IPS-18c (cell line): ENCODE measurements around the gene RAB30.

Source experiments
- H3K4me3 ChIP-seq: 2 replicates; pipeline ENCODE4 v1.7.0; 2013; ENCODE audit warnings: low read depth, mild to moderate bottlenecking, low read length, moderate library complexity; ENCODE audit not compliant: insufficient read depth
- H3K9me3 ChIP-seq: one replicate; pipeline ENCODE4 v1.6.1; 2013; ENCODE audit warnings: mild to moderate bottlenecking, low read length, moderate library complexity; ENCODE audit not compliant: control insufficient read depth, insufficient read depth

The RAB30 gene

GRCh38 chr11:83073884-83074283 is 2.2 kb upstream of the RAB30 start:
- no peak overlapping the region for H3K4me3 ChIP-seq
- no peaks in the 10 kb centered on the region for H3K9me3 ChIP-seq

DNA sequence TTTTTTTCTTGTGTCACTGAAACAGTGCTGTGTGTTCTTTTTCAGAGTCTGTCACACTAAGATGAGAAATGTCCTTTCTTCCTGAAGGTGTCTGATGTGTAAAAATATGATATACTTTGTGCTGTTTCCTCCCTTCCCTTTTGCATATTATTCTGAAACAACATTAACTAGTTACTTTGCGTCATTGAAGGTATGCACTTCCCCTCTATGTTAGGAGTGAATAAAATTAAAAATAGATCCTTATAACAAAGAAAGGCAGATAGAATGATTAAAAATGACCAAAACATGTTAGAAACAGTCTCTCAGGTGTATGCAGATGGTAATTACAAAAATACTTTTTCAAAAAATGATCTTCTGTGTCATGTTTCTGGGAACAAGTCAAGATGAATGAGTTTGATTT is 1.6 kb upstream of the RAB30 start:
- no peaks in the 10 kb centered on the region for H3K9me3 ChIP-seq
- no peak overlapping the region; the same call in 1 of the 2 replicates for H3K4me3 ChIP-seq

DNA sequence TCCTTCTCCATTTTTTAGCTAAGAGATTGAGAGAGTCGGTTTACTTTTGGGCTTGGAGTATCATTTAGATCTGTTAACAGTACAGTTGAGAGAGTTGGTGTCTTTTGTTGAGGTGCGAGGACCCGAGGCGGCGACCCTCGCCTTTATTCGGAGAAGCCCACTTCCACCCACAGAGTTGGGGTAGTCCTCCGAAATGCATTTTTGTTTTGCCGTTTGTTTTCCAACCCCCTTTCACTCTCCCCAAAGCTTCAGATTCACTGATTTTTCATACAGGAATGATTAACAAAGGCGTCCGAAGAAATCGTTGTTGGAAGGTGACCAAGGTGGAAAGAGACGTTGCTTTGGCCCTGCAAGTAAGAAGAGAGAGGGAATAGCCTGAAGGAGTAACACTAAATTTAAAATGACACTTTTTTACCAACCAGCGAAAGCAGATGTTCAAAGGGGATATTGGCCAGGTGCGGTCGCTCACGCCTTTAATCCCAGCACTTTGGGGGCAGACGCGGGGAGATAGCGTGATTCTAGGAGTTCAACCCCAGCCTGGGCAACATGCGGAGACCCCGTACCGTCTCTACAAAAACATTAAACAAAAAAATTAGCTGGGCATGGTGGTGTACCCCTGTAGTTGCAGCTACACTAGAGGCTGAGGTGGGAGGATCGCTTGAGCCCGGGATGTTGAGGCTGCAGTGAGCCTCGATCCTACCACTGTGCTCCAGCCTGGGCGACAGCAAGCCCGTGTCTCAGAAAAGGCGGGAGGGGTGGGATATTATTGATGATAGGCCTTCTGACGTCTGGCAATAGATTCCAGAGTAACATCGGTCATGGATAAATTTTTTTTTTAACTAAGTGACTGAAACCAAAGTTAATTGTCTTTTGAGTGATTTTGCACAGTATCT is 899 bp upstream of the RAB30 start:
- no peaks in the 10 kb centered on the region for H3K9me3 ChIP-seq
- peak overlapping the region; percentile 84 for H3K4me3 ChIP-seq

DNA sequence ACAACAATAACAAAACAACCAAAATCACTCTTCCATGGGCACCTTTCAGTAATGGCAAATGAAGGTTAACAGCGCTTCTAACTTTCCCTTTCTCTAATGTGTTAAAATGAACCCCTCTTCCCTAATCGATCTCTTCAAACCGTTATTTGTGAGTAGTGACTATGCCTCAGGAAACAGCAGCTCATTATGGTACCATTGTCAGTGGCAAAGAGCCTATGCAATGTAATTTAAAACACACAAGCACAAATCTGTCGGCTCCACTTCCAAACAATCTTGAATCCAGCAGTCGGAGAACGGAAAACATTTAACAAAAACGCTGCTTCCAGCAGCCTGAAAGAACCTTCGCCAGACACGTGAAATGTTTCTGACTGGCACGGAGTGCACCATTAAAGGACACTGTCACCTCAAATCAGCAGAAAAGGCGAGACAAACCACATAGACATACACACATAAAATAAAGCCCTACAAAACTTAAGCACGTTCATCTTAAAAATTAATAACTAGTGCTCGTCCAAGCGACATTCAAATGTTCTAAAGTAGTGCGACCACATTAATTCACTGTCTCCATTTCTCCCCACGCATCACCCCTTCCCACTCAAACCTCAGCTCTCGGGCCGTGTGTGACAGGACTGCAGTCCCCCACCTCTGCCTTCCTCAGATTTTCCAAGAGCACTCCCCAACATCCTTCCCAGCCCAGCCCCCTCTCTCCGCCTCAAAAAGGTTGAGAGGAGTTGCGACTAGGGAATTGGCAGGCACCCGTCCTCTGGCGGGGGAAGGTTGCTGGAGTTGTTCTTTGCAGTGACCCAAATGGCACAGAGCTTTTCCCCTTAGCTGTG is 748 bp downstream of the RAB30 start:
- H3K9me3 ChIP-seq = no peaks in the 10 kb centered on the region
- peak overlapping the region; percentile 84 for H3K4me3 ChIP-seq

- H3K9me3 ChIP-seq = no peaks in the 10 kb centered on the region
- H3K4me3 ChIP-seq = peak overlapping the region; percentile 84
These were observed 1.5 kb downstream of the RAB30 start for GRCh38 chr11:83070044-83070701.

DNA sequence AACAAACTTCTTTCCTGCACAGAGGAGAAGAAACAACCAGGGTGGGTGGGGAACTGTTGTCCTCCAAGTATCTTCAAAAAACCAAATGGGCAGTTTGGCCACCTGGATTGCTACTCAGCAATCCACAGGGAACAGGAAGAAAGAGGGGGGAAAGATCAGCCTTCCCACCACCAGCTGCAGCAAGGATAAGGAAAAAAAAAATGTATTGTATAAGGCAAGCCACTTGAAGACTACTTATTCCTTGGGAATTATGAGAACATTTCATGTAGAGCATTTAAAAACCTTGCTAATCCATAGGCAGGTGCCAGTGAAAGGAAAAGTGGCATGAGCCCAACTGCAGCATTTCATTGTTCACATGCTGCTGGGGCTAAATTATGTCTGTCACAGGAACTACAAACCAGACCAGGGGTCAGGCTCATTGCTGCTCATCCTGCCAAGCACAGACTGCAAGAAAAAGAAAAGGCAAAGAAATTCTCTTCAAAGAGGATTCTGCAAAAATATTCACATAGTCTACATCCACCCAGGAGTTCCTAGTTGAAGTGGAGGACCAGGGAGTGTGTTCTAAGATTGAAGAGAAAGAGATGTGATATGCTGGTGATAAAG is 2.2 kb downstream of the RAB30 start:
- H3K9me3 ChIP-seq = no peaks in the 10 kb centered on the region
- no peak overlapping the region; the same call in 1 of the 2 replicates for H3K4me3 ChIP-seq

DNA sequence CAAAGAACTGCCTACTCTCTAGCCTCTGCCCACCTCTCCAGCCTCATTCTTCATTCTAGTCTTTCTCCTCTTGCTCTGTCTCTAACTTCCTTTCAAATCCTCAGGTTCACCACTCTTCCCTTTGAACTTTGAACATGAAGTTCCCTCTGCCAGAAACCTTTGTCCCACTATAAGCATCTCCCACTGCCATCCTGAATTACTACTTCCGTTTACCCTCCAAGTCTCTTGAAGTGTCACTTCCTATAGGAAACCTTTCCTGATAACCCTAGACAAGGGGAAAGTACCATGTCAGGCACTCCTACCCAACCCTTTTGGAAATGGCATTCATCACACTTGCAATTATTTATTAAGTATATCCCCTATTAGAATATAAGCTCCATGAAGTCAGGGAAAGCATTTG is 3.1 kb downstream of the RAB30 start:
- H3K9me3 ChIP-seq = no peaks in the 10 kb centered on the region
- H3K4me3 ChIP-seq = no peak overlapping the region

DNA sequence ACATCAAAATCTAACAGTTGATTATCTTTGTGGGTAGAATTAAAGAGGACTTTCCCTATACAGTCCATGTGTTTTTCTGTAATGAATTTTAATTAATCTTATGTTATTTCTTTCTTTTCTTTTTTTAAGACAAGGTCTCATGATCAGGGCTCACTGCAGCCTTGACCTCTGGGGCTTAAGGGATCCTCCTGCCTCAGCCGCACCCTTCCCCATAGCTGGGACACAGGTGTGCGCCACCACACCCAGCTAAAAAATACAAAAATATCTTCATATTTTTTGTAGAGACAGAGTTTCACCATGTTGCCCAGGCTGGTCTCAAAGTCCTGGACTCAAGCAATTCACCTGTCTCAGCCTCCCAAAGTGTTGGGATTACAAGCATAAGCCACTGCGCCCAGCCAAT is 7.7 kb downstream of the RAB30 start:
- Histone ChIP-seq H3K9me3 (no peaks in the 10 kb centered on the region), H3K4me3 (no peak overlapping the region)

DNA sequence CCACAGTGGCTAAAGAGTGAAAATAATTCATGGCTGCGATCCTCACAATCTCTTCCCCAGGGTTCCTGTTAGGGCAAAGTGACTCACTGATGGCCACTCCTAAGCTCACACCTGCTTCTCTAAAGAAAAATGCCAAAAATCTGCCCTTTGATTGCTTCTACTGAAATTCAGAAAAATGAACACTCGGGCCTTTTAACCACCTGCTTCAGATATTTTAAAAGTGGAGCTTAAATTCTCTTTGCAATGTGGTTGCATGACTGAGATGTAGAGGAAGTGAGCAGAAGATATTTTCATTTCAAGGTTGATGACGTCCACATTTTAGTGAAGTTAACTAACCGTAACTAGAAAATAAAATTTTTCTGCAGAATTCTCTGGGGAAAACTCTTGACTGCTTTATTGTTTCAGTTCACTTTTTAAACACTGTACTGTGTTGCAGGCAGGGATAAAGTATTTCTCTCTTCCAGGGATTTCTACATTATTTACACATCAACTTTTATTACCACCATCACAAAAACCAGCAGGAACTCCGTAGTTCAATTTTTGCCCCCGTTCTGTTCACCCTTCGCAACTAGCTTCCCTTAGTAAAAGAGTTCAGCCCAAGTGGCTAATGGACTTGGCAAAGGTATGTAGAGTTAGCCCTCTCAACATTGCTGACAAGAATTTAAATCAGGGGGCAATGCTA is 8.5 kb downstream of the RAB30 start:
- Histone ChIP-seq H3K9me3 (no peaks in the 10 kb centered on the region), H3K4me3 (no peak overlapping the region)

DNA sequence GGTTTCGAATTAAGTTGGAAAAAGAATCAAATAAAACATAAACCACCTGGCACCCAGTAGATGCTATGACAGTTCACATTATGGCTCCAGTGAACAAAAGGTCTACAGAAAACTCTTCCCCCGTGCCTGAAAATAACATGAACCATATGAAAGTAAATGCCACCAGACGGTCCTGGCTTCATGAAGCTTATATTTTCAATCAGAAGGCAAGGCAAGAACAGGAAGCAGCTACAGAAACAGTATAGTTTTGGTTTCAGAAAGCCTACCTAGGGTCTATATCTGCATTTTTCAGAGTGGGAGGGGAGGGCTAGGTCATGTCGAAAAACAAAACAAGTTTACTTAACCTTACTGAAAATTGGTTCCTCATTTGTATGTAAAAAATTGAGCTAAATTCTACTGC is 9.8 kb downstream of the RAB30 start:
- Histone ChIP-seq H3K4me3 (no peak overlapping the region), H3K9me3 (no peaks in the 10 kb centered on the region)

DNA sequence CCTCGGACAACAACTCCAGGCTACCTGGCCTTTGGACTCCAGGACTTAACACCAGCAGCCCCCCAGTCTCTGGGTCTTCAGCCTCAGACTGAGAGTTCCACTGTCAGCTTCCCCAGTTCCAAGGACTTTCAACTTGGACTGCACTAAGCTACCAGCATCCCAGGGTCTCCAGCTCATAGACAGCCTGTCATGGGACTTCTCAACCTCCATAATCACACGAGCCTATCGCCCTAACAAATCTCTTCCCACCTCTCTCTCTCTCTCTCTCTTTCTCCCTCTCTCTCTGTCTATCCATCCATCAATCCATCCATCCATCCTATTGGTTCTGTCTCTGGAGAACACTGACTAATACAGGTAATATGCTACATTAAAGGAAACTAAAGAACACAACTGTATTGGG is 10.7 kb downstream of the RAB30 start:
- Histone ChIP-seq H3K9me3 (no peaks in the 10 kb centered on the region), H3K4me3 (no peak overlapping the region)

- Histone ChIP-seq H3K4me3 (no peak overlapping the region), H3K9me3 (no peaks in the 10 kb centered on the region)
These were observed 14.0 kb downstream of the RAB30 start for GRCh38 chr11:83057721-83058120.

DNA sequence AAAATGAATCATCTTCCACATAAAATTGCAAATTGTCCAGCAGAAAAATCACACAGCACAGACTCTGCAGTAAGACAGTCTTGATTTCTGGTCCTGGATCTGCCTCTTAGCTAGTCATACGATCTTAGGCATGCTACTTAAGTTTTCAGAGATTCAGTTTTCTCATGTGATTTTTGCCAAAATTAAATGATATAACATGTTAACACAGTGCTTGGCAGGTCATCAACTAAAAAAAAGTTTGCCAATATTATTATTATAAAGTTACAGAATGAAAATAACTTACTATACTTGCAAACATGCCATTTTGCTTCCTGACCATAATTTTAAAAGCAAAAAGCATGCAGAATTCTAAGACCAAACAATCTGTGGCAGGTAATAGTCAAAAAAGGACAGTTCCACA is 15.1 kb downstream of the RAB30 start:
- H3K4me3 ChIP-seq = no peak overlapping the region
- H3K9me3 ChIP-seq = no peaks in the 10 kb centered on the region

DNA sequence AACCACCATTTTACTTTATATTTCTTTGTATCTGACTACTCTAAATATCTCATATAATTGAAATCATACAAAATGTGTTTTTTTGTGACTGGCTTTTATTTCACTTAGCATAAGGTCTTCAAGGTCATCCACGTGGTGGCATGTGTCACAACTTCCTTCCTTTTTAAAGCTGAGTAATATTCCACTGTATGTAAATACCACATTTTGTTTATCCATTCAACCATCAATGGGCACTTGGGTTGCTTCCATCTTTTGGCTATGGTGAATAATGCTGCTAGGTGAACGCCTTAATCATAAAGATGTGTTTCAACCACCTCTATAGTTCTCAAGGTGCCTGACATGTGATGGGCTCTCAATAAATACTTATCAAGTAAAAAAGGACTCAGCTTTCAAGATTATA is 15.5 kb downstream of the RAB30 start:
- Histone ChIP-seq H3K4me3 (no peak overlapping the region), H3K9me3 (no peaks in the 10 kb centered on the region)

DNA sequence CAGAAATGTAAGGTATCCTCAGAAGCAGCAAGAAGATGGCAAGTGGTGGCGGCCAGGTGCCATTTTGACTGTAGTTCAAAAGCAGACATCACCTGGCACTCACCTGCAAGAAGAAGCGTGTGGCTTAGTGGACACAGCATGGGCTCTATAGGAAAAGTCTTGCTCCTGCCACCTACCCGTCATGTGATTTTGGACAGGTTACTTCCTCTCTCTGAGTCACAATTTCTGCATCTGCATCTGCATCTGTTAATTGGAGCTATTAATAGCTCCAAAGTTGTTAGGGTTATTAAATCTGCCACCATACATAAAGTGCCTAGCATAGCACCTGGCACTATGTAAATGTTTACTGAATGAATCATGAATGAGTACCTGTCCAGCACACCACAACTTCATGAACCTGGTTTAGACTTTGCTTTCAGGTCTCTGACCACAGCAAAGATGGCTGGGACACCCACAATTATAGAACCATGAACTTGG is 16.8 kb downstream of the RAB30 start:
- H3K4me3 ChIP-seq = no peak overlapping the region
- no peaks in the 10 kb centered on the region for H3K9me3 ChIP-seq

DNA sequence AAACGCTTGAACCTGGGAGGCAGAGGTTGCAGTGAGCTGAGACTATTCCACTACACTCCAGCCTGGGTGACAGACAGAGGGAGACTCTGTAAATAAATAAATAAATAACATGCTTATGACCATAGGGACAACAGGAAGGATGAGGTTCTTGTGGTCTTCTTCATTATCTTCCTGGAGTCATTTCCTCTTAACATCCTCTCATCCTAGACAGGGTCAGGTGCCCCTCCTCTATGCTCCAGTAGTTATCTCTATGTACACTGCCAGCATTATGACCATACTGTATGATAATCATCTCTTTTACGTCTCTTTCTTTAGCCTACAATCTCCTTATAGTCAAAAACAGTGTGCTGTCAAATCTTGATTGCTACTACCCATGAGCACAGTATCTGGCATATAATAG is 17.7 kb downstream of the RAB30 start:
- no peaks in the 10 kb centered on the region for H3K9me3 ChIP-seq
- H3K4me3 ChIP-seq = no peak overlapping the region
